HG03159 (cell line): Measurements from ENCODE around the gene ADGRG1.
"Not testable (repeated sequence)": the region's sequence is repeated elsewhere in the genome, so short reads cannot be mapped to it uniquely, and the experiment has no call there.

Experiments used
- ATAC-seq: cut with Tn5 transposase; IDR thresholded peaks from one replicate; pipeline ENCODE4 v1.9.1; 2021; ENCODE audit warnings: mild to moderate bottlenecking, moderate library complexity; ENCODE audit not compliant: unreplicated experiment

Gene ADGRG1

DNA sequence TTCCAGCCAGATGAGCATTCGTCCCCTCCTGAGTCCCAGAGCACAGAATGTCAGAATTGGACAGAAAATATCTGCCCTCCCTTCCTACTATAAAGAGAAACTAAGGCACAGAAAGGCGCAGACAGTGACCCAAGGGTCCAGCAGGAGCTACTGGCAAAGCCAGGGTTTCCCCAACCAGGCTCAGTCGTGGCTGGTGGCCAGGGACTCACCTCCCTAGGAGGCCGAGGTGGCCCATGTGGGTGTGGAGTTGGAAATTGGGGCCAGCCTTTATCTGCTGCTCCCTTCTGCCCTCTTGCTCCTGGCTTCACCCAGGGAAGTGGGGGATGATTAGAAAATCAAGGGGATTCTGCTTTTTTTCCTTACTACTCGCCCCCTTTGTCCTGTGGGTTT is 67.2 kb downstream of the ADGRG1 start:
- ATAC-seq = no peak

DNA sequence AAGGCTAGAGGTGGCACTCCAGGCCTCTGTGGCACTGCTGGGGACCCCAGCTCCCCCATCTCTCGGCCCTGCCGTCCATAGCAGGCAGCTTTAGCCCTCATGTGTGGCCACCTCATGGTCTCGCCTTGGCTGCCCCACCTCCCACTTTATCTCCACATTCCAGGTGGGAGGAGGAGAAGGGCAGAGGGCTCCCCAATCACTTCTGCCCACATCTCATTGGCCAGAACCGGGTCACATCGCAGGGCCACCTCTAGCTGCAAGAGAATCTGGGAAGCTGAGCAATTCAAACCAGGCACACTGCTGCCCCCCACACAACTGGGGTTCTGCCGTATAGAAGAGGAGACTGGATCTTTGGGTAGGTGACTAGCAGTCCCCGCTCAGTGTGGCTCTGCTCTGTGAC is 67.8 kb downstream of the ADGRG1 start:
- ATAC-seq = no peak

DNA sequence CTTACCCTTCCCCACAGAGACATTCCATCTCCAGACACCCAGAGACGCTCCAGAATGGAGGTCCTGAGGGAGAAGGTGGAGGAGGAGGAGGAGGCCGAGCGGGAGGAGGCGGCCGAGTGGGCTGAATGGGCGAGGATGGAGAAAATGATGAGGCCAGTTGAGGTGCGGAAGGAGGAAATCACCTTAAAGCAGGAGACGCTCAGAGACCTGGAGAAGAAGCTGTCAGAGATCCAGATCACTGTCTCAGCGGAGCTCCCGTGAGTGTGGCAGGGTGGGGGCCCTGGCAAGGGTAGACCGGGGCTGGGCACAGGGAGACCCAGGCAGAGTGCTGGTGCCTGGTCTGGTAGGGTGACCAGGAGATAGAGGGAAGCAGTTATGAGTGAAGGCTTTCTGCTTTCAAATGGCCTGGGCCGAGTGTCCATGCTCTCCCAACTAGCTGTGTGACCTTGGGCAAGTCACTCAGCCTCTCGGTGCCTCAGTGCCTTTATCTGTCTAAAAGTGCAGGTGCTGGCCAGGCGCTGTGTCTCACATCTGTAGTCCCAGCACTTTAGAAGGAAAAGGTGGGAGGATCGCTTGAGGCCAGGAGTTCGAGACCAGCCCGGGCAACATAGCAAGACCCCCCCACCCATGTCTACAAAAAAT is 69.6 kb downstream of the ADGRG1 start:
- ATAC-seq = no peak

DNA sequence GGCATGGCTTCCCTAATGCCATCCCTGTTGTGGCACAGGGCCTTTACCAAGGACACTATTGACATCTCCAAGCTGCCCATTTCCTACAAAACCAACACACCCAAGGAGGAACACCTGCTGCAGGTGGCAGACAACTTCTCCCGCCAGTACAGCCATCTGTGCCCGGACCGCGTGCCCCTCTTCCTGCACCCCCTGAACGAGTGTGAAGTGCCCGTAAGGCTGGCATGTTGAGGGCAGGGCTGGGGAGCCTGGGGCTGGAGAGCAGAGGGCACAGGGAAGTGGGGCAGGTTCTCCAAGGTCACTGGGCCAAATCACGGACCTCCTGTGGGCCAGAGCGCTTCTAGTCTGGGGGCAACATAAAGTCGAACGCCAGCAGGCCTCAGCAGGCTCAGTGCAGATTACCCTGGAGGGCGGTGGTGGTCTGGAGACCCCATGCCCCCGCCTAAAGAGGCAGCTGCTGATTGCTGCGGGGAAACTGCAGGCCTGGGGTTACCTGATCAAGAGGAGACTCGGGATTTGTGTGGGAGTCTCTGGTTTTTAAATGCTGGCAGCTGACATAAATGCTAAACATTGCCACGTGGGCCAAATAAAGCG is 70.5 kb downstream of the ADGRG1 start:
- ATAC-seq = no peak

DNA sequence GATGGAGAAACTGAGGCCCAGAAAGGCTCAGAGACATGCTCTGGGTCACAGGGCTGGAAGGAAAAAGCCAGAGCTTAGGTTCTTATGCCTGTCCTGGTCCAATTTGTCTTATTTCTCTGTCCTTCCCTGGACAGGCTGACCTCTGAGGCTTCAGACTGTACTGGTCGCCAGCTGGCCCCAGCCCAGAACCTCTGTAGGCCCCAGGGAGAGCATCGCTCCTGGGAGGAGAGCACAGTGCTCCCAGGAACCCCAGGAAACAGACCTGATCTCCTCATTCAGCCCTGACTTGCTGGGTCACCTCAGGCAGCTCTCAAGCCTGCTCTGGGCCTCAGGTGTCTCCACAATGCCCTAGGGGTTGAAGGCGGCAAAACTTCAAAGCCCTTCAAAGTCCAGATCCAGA is 71.1 kb downstream of the ADGRG1 start:
- no peak for ATAC-seq

- ATAC-seq = no peak
Observed at GRCh38 chr16:57699899-57700298, 71.5 kb downstream of the ADGRG1 start.

DNA sequence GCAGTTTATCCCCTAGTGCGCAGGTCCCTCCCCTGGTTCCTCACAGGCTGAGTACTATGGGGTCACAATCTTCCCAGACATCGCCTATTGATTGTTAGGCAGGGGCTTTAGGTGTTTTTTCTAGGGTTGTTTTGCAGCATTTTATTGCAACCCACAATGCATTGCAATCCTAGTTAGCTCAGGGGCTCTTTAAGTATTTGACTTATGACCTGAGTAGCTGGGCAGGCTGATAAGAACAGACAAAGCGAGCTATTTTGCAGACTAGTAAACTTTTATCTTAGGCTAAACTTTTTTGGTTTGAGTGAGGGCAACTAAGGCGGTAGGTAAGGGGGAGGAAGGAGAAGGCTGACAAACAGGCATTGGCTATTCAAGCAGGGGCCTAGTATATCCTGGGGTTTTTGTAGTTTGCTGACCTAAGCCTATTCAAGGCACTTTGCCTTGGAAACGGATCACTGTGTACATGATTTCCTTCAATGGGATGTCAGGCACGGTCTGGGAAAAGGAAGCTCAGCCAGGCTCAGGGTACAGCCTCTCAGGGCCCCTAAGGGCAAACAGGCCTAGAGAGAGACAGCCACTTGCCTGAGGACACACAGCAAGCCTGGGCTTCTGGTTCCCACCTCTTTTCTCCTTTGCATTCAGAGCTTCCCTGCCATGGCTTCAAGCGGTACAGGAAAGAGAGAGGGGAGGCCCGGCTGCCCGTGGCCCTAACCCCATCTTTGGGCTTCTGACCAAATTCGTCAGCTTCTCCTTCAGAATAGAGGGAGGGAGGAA is 72.5 kb downstream of the ADGRG1 start:
- no peak for ATAC-seq

DNA sequence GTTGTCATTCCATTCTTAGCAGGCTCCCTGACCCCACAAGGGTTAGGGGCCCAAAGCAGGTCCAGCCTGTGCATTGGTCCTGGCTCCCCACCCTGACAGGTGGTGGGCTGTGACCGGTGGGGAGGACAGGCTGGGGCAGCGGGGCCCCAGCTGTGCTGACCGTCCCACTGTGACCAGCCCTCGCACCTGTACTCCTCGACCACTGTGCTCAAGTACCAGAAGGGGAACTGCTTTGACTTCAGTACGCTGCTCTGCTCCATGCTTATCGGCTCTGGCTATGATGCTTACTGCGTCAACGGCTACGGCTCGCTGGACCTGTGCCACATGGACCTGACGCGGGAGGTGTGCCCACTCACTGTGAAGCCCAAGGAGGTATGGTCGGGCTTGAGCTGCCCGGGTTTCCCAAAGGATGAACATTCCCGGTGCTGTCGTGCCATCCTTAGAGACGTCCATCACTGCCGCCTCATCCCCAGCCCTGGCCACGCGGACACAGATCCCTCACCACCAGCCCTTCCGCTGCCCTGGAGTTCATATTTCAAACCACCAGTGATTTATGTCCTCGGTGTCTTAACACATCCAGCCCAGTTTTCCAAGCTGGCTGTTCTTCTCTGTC is 73.4 kb downstream of the ADGRG1 start:
- no peak for ATAC-seq

GRCh38 chr16:57703416-57704010 is 75.1 kb downstream of the ADGRG1 start:
- ATAC-seq = no peak

DNA sequence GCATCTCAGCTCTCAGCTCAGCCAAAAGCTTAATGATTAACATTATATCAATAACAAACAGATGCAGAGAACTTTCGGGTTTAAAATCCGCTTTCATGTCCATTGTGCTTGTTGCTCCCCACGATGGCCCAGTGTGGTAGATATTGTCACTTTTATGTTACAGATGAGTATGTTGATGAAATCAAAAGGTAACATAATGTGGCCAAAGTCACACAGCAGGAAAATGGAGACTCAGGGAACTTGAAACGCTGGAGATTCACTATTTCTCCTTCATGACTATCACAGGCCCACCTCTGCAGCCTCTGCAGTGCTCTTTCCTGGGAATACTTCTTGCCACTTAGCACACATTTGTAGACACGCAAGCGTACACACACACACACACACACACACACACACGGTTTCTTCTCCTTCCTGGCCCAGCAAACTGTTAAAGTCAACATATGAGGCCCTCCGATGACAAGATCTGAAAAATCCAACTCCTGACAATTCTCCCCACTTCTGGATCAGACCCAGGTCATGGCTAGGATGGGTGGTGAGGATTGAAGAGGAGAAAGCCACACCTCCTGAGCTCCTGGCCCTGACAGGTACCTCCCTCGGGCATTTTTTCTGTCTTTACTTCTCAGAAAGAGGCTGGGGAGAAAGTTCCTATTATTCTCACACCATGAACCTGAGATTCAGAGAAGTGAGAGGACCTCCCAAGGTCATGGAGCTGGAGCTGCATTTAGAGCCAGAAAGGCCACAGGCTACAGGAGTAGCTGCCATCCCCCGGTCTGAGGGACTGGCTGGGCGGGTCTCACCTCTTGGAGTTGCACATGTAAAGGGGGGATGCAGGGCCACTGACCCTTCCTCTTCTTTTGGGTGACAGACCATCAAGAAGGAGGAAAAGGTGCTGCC is 75.8 kb downstream of the ADGRG1 start:
- ATAC-seq = no peak

GRCh38 chr16:57704905-57705852 is 76.7 kb downstream of the ADGRG1 start:
- no peak for ATAC-seq

- no peak for ATAC-seq
Observed at GRCh38 chr16:57706717-57707116, 78.3 kb downstream of the ADGRG1 start.

DNA sequence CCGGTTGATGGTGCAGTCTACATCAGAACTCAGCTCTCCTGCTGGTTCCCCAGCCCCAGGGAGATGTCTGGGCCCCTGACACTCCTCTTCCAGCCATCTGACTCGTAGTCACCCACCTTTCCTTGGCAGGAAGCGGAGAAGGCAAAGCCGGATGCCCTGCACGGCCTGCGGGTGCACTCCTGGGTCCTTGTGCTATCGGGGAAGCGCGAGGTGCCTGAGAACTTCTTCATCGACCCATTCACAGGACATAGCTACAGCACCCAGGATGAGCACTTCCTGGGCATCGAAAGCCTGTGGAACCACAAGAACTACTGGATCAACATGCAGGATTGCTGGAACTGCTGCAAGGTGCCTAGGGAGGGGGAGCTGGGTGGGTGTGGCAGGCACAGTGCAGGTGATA is 78.9 kb downstream of the ADGRG1 start:
- no peak for ATAC-seq

DNA sequence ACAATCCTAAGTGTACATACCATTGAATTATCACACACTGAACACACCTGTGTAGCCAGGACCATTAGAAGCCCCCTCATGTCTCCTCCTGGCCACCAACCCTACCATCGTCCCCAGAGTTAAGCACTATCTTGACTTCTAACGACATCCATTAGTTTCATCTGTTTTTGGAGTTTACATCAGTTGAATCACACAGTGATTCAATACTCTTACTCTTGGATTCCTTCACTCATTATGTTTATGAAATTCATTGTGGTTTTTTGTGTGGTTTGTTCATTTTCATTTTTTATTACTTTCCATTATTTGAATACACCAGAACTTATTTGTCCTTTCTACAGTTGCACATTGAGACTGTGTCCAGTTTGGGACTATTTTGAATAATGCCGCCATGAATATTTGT is 79.7 kb downstream of the ADGRG1 start:
- ATAC-seq = no peak

DNA sequence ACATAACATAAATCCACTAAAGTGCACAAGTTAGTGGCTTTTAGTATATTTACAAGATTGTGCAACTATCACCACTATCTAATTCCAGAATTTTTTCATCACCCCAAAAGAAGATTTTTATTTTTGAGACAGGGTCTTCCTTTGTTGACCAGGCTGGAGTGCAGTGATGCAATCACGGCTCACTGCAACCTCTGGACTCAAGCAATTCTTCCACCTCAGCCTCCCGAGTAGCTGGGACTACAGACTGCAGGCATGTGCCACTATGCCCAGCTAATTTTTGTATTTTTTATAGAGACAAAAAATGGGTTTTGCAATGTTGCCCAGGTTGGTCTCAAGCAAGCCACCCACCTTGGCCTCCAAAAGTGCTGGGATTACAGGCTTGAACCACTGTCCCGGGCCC is 81.2 kb downstream of the ADGRG1 start:
- ATAC-seq = no peak

DNA sequence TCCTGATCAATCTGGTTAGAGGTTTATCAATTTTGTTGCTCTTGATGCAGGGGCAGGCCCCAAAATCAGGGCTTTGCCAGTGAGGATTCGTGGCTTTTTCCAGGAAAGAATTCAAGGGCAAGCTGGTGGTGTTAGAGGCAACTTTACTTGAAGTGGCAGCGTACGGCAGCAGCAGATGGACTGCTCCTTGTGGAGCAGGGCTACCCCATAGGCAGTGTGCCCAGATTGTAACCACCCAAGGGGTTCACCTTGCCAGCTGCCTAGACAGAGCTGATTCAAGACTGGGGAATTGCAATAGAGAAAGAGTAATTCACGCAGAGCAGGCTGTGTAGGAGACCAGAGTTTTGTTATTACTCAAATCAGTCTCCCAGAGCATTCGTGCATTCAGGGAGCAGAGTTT is 82.9 kb downstream of the ADGRG1 start:
- no peak for ATAC-seq

DNA sequence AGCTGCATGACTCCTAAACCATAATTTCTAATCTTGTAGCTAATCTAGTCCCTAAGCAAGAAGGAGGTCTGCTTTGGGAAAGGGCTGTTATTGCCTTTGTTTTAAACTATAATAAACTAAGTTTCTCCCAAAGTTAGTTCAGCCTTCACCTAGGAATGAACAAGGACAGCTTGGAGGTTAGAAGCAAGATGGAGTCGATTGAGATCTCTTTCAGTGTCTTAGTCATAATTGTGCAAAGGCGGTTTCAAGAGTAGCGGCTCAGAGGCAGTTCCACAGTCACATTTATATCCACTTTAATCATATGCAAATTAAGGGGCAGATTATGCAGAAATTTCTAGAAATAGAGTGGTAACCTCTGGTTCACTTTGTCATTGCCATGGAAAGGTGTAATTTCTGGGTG is 83.6 kb downstream of the ADGRG1 start:
- ATAC-seq = no peak

GRCh38 chr16:57712569-57712968 is 84.1 kb downstream of the ADGRG1 start:
- not testable (repeated sequence) for ATAC-seq

GRCh38 chr16:57713596-57713995 is 85.2 kb downstream of the ADGRG1 start:
- no peak for ATAC-seq
